ENCODE measurements around the gene MED13. TPM values are rescaled to one million over a fixed set of nuclear protein-coding genes. Genes with fewer than 3 reads are reported as not detected.

Gene MED13
- total and polyA plus RNA-seq, 9 of the 15 experiments (the other 6 are each of a cell fraction or from before 2014, with no cell fraction given) = 5.4 to 48.4 (median 28.2) TPM

- no peaks in the 10 kb centered on the region for H4K20me1 ChIP-seq (replicated peaks; ENCODE audit: control insufficient read depth, insufficient read depth, low read length)
- no peak overlapping the region for H3K4me3 ChIP-seq
- no peaks in the 10 kb centered on the region for H3K9me3 ChIP-seq (replicated peaks; ENCODE audit: control insufficient read depth, insufficient read depth, low read depth, low read length)
- no peaks in the 10 kb centered on the region for H3K27me3 ChIP-seq (ENCODE audit: control insufficient read depth in 2 of 2, insufficient read depth in 2 of 2, low read length in 2 of 2)
- H2AFZ ChIP-seq (ENCODE audit: low read depth, low read length) = no peak overlapping the region
- in situ Hi-C loops (cut with MboI) (no loop called here), intact Hi-C loops (cut with micrococcal nuclease) (no loop called here)
- H3K9ac ChIP-seq (ENCODE audit: insufficient read depth in 1 of 2, low read depth in 2 of 2, low read length in 2 of 2) = no peak overlapping the region
- 90% methylated on average over 3 of the region's 3 CpGs for WGBS (ENCODE audit: insufficient coverage, low coverage, missing lambda C conversion rate)
- no peaks in the 10 kb centered on the region for H3K9me1 ChIP-seq (ENCODE audit: control insufficient read depth, insufficient read depth, low read length)
- no peaks in the 10 kb centered on the region for H3K4me1 ChIP-seq (replicated peaks in 1 of 2; ENCODE audit: control insufficient read depth in 2 of 2, insufficient read depth in 2 of 2, low read length in 2 of 2)
- DNase-seq (ENCODE audit: extremely low read depth in 1 of 4, low spot score in 3 of 4) = no peak
- BruUV-seq (replicated peaks) = no TSS peak
- H3K4me2 ChIP-seq (ENCODE audit: insufficient read depth, low read length) = no peak overlapping the region
- H3K79me2 ChIP-seq (ENCODE audit: control insufficient read depth, insufficient read depth, low read length) = peaks cover 78% of the 10 kb centered on the region
- H3K36me3 ChIP-seq (ENCODE audit: control insufficient read depth, insufficient read depth, low read length) = peaks cover 54% of the 10 kb centered on the region
- no peak overlapping the region for H3K27ac ChIP-seq (ENCODE audit: extremely low read depth, low read depth, low read length)
- FAIRE-seq = no peak
- ChIA-PET CTCF (ENCODE audit: low intra/inter-chr PET ratio) (no interaction called here), POLR2A (interaction anchor here (0.9 kb wide), 1 partner anchor 12 kb away, joined by 3 read pairs; no protein-coding TSS in a partner anchor)
- no peak for ATAC-seq
- TF ChIP-seq ESRRA (IDR thresholded peaks at IDR 0.05; ENCODE audit: borderline replicate concordance, low read depth) (no peak), IFI16 (CRISPR knock-in tag; IDR thresholded peaks at IDR 0.05) (no peak), MAFG (tag; conservative IDR thresholded peaks at IDR 0.05) (no peak), CLOCK (CRISPR knock-in tag; IDR thresholded peaks at IDR 0.05; ENCODE audit: borderline replicate concordance) (no peak), ZNF224 (CRISPR knock-in tag; IDR thresholded peaks at IDR 0.05) (no peak), CXXC5 (CRISPR knock-in tag; IDR thresholded peaks at IDR 0.05) (no peak), MEF2A (IDR thresholded peaks at IDR 0.05; ENCODE audit: control insufficient read depth, low read depth, low read length) (no peak), AFF4 (CRISPR knock-in tag; IDR thresholded peaks at IDR 0.05) (no peak), ZNF239 (CRISPR knock-in tag; IDR thresholded peaks at IDR 0.05) (no peak)
- TF ChIP-seq, protein P1, sequence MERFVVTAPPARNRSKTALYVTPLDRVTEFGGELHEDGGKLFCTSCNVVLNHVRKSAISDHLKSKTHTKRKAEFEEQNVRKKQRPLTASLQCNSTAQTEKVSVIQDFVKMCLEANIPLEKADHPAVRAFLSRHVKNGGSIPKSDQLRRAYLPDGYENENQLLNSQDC (CRISPR knock-in tag; IDR thresholded peaks at IDR 0.05) = no peak
- TF ChIP-seq, protein P2, sequence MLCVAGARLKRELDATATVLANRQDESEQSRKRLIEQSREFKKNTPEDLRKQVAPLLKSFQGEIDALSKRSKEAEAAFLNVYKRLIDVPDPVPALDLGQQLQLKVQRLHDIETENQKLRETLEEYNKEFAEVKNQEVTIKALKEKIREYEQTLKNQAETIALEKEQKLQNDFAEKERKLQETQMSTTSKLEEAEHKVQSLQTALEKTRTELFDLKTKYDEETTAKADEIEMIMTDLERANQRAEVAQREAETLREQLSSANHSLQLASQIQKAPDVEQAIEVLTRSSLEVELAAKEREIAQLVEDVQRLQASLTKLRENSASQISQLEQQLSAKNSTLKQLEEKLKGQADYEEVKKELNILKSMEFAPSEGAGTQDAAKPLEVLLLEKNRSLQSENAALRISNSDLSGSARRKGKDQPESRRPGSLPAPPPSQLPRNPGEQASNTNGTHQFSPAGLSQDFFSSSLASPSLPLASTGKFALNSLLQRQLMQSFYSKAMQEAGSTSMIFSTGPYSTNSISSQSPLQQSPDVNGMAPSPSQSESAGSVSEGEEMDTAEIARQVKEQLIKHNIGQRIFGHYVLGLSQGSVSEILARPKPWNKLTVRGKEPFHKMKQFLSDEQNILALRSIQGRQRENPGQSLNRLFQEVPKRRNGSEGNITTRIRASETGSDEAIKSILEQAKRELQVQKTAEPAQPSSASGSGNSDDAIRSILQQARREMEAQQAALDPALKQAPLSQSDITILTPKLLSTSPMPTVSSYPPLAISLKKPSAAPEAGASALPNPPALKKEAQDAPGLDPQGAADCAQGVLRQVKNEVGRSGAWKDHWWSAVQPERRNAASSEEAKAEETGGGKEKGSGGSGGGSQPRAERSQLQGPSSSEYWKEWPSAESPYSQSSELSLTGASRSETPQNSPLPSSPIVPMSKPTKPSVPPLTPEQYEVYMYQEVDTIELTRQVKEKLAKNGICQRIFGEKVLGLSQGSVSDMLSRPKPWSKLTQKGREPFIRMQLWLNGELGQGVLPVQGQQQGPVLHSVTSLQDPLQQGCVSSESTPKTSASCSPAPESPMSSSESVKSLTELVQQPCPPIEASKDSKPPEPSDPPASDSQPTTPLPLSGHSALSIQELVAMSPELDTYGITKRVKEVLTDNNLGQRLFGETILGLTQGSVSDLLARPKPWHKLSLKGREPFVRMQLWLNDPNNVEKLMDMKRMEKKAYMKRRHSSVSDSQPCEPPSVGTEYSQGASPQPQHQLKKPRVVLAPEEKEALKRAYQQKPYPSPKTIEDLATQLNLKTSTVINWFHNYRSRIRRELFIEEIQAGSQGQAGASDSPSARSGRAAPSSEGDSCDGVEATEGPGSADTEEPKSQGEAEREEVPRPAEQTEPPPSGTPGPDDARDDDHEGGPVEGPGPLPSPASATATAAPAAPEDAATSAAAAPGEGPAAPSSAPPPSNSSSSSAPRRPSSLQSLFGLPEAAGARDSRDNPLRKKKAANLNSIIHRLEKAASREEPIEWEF (CRISPR knock-in tag; IDR thresholded peaks at IDR 0.05) = no peak
Observed at GRCh38 chr17:62000186-62000585, 64.9 kb downstream of the MED13 start.
